ENCODE measurements around the gene PDE4A.
A peak's percentile ranks its signal among the peaks of the same experiment; 100 is the strongest.

PDE4A gene

GRCh38 chr19:10416380-10417257 is 3.7 kb upstream of the PDE4A start:
- Histone ChIP-seq H3K9me3 (ENCODE audit: control insufficient read depth in 2 of 2, low read length in 2 of 2) (no peaks in the 10 kb centered on the region), H3K9ac (ENCODE audit: low read depth in 1 of 2, low read length in 2 of 2) (peak overlapping the region in 1 of 2 donors; percentile 55), H3K27ac (ENCODE audit: low read depth in 2 of 2, low read length in 2 of 2) (peak overlapping the region; percentile 61 to 63), H3K4me3 (ENCODE audit: low read length in 2 of 2) (peak overlapping the region; percentile 59 to 69), H3K36me3 (ENCODE audit: control insufficient read depth in 2 of 2, insufficient read depth in 2 of 2, low read length in 2 of 2) (no peaks in the 10 kb centered on the region), H3K27me3 (ENCODE audit: control insufficient read depth in 2 of 2, insufficient read depth in 2 of 2, low read length in 2 of 2) (peaks cover 36 to 46% of the 10 kb centered on the region in 2 donors), H3K4me1 (ENCODE audit: control insufficient read depth in 2 of 2, insufficient read depth in 2 of 2, low read length in 2 of 2) (peaks cover 7 to 17% of the 10 kb centered on the region in 2 donors)

GRCh38 chr19:10417541-10418234 is 2.6 kb upstream of the PDE4A start:
- Histone ChIP-seq H3K27me3 (ENCODE audit: control insufficient read depth in 2 of 2, insufficient read depth in 2 of 2, low read length in 2 of 2) (peaks cover 44 to 54% of the 10 kb centered on the region in 2 donors), H3K9ac (ENCODE audit: low read depth in 1 of 2, low read length in 2 of 2) (no peak overlapping the region), H3K9me3 (ENCODE audit: control insufficient read depth in 2 of 2, low read length in 2 of 2) (no peaks in the 10 kb centered on the region), H3K4me1 (ENCODE audit: control insufficient read depth in 2 of 2, insufficient read depth in 2 of 2, low read length in 2 of 2) (peaks cover 7 to 17% of the 10 kb centered on the region in 2 donors), H3K36me3 (ENCODE audit: control insufficient read depth in 2 of 2, insufficient read depth in 2 of 2, low read length in 2 of 2) (no peaks in the 10 kb centered on the region), H3K4me3 (ENCODE audit: low read length in 2 of 2) (no peak overlapping the region), H3K27ac (ENCODE audit: low read depth in 2 of 2, low read length in 2 of 2) (no peak overlapping the region)

- Histone ChIP-seq H3K9me3 (ENCODE audit: control insufficient read depth in 2 of 2, low read length in 2 of 2) (no peaks in the 10 kb centered on the region), H3K27ac (ENCODE audit: low read depth in 2 of 2, low read length in 2 of 2) (no peak overlapping the region), H3K27me3 (ENCODE audit: control insufficient read depth in 2 of 2, insufficient read depth in 2 of 2, low read length in 2 of 2) (peaks cover 47 to 55% of the 10 kb centered on the region in 2 donors), H3K4me1 (ENCODE audit: control insufficient read depth in 2 of 2, insufficient read depth in 2 of 2, low read length in 2 of 2) (peaks cover 7 to 17% of the 10 kb centered on the region in 2 donors), H3K9ac (ENCODE audit: low read depth in 1 of 2, low read length in 2 of 2) (no peak overlapping the region), H3K4me3 (ENCODE audit: low read length in 2 of 2) (no peak overlapping the region), H3K36me3 (ENCODE audit: control insufficient read depth in 2 of 2, insufficient read depth in 2 of 2, low read length in 2 of 2) (no peaks in the 10 kb centered on the region)
These were observed 2.2 kb upstream of the PDE4A start for GRCh38 chr19:10418235-10418484.

- H3K4me3 ChIP-seq (ENCODE audit: low read length in 2 of 2), result no peak overlapping the region
These were observed 1.7 kb upstream of the PDE4A start for GRCh38 chr19:10418485-10419199.

GRCh38 chr19:10419200-10419645 is 1.1 kb upstream of the PDE4A start:
- H3K4me3 ChIP-seq (ENCODE audit: low read length in 2 of 2), result no peak overlapping the region
- H3K9me3 ChIP-seq (ENCODE audit: control insufficient read depth in 2 of 2, low read length in 2 of 2), result no peaks in the 10 kb centered on the region
- H3K9ac ChIP-seq (ENCODE audit: low read depth in 1 of 2, low read length in 2 of 2), result no peak overlapping the region
- H3K36me3 ChIP-seq (ENCODE audit: control insufficient read depth in 2 of 2, insufficient read depth in 2 of 2, low read length in 2 of 2), result no peaks in the 10 kb centered on the region
- H3K27me3 ChIP-seq (ENCODE audit: control insufficient read depth in 2 of 2, insufficient read depth in 2 of 2, low read length in 2 of 2), result peaks cover 47 to 61% of the 10 kb centered on the region in 2 donors
- H3K4me1 ChIP-seq (ENCODE audit: control insufficient read depth in 2 of 2, insufficient read depth in 2 of 2, low read length in 2 of 2), result peaks cover 13 to 17% of the 10 kb centered on the region in 2 donors
- no peak overlapping the region for H3K27ac ChIP-seq (ENCODE audit: low read depth in 2 of 2, low read length in 2 of 2)

More at GRCh38 chr19:10418485-10419199, 1.7 kb upstream of the PDE4A start:
- Histone ChIP-seq H3K36me3 (ENCODE audit: control insufficient read depth in 2 of 2, insufficient read depth in 2 of 2, low read length in 2 of 2) (no peaks in the 10 kb centered on the region), H3K27me3 (ENCODE audit: control insufficient read depth in 2 of 2, insufficient read depth in 2 of 2, low read length in 2 of 2) (peaks cover 47 to 59% of the 10 kb centered on the region in 2 donors), H3K9me3 (ENCODE audit: control insufficient read depth in 2 of 2, low read length in 2 of 2) (no peaks in the 10 kb centered on the region), H3K4me1 (ENCODE audit: control insufficient read depth in 2 of 2, insufficient read depth in 2 of 2, low read length in 2 of 2) (peaks cover 9 to 17% of the 10 kb centered on the region in 2 donors), H3K27ac (ENCODE audit: low read depth in 2 of 2, low read length in 2 of 2) (no peak overlapping the region), H3K9ac (ENCODE audit: low read depth in 1 of 2, low read length in 2 of 2) (no peak overlapping the region)

GRCh38 chr19:10419646-10420443 is 493 bp upstream of the PDE4A start:
- Histone ChIP-seq H3K9me3 (ENCODE audit: control insufficient read depth in 2 of 2, low read length in 2 of 2) (no peaks in the 10 kb centered on the region), H3K9ac (ENCODE audit: low read depth in 1 of 2, low read length in 2 of 2) (no peak overlapping the region), H3K4me1 (ENCODE audit: control insufficient read depth in 2 of 2, insufficient read depth in 2 of 2, low read length in 2 of 2) (peaks cover 16 to 21% of the 10 kb centered on the region in 2 donors), H3K27me3 (ENCODE audit: control insufficient read depth in 2 of 2, insufficient read depth in 2 of 2, low read length in 2 of 2) (peaks cover 51 to 64% of the 10 kb centered on the region in 2 donors), H3K27ac (ENCODE audit: low read depth in 2 of 2, low read length in 2 of 2) (no peak overlapping the region), H3K36me3 (ENCODE audit: control insufficient read depth in 2 of 2, insufficient read depth in 2 of 2, low read length in 2 of 2) (no peaks in the 10 kb centered on the region), H3K4me3 (ENCODE audit: low read length in 2 of 2) (peak overlapping the region in 1 of 2 donors; percentile 31)

GRCh38 chr19:10421240-10422045 is 1.1 kb downstream of the PDE4A start:
- Histone ChIP-seq H3K4me3 (ENCODE audit: low read length in 2 of 2) (no peak overlapping the region), H3K27ac (ENCODE audit: low read depth in 2 of 2, low read length in 2 of 2) (no peak overlapping the region), H3K4me1 (ENCODE audit: control insufficient read depth in 2 of 2, insufficient read depth in 2 of 2, low read length in 2 of 2) (peaks cover 16 to 19% of the 10 kb centered on the region in 2 donors), H3K36me3 (ENCODE audit: control insufficient read depth in 2 of 2, insufficient read depth in 2 of 2, low read length in 2 of 2) (no peaks in the 10 kb centered on the region), H3K27me3 (ENCODE audit: control insufficient read depth in 2 of 2, insufficient read depth in 2 of 2, low read length in 2 of 2) (peaks cover 56 to 65% of the 10 kb centered on the region in 2 donors), H3K9me3 (ENCODE audit: control insufficient read depth in 2 of 2, low read length in 2 of 2) (no peaks in the 10 kb centered on the region), H3K9ac (ENCODE audit: low read depth in 1 of 2, low read length in 2 of 2) (no peak overlapping the region)

- Histone ChIP-seq H3K4me1 (ENCODE audit: control insufficient read depth in 2 of 2, insufficient read depth in 2 of 2, low read length in 2 of 2) (peaks cover 14 to 15% of the 10 kb centered on the region in 2 donors), H3K27me3 (ENCODE audit: control insufficient read depth in 2 of 2, insufficient read depth in 2 of 2, low read length in 2 of 2) (peaks cover 55 to 62% of the 10 kb centered on the region in 2 donors)
These were observed 1.7 kb downstream of the PDE4A start for GRCh38 chr19:10422046-10422461.

GRCh38 chr19:10422846-10423245 is 2.5 kb downstream of the PDE4A start:
- peaks cover 52 to 54% of the 10 kb centered on the region in 2 donors for H3K27me3 ChIP-seq (ENCODE audit: control insufficient read depth in 2 of 2, insufficient read depth in 2 of 2, low read length in 2 of 2)
- H3K4me1 ChIP-seq (ENCODE audit: control insufficient read depth in 2 of 2, insufficient read depth in 2 of 2, low read length in 2 of 2), result peaks cover 14 to 15% of the 10 kb centered on the region in 2 donors
- no peaks in the 10 kb centered on the region for H3K9me3 ChIP-seq (ENCODE audit: control insufficient read depth in 2 of 2, low read length in 2 of 2)
- H3K4me3 ChIP-seq (ENCODE audit: low read length in 2 of 2), result no peak overlapping the region
- H3K27ac ChIP-seq (ENCODE audit: low read depth in 2 of 2, low read length in 2 of 2), result no peak overlapping the region
- no peaks in the 10 kb centered on the region for H3K36me3 ChIP-seq (ENCODE audit: control insufficient read depth in 2 of 2, insufficient read depth in 2 of 2, low read length in 2 of 2)
- H3K9ac ChIP-seq (ENCODE audit: low read depth in 1 of 2, low read length in 2 of 2), result no peak overlapping the region

More at GRCh38 chr19:10422046-10422461, 1.7 kb downstream of the PDE4A start:
- Histone ChIP-seq H3K9me3 (ENCODE audit: control insufficient read depth in 2 of 2, low read length in 2 of 2) (no peaks in the 10 kb centered on the region), H3K36me3 (ENCODE audit: control insufficient read depth in 2 of 2, insufficient read depth in 2 of 2, low read length in 2 of 2) (no peaks in the 10 kb centered on the region), H3K27ac (ENCODE audit: low read depth in 2 of 2, low read length in 2 of 2) (no peak overlapping the region), H3K4me3 (ENCODE audit: low read length in 2 of 2) (no peak overlapping the region), H3K9ac (ENCODE audit: low read depth in 1 of 2, low read length in 2 of 2) (no peak overlapping the region)
